ENCODE measurements around the gene ERC1.
A peak's percentile ranks its signal among the peaks of the same experiment; 100 is the strongest.

The ERC1 gene

GRCh38 chr12:974271-974862 is 16.7 kb upstream of the ERC1 start:
- TF ChIP-seq SPI1 (IDR thresholded peaks at IDR 0.05; ENCODE audit: borderline replicate concordance, low read depth), result no peak
- TF ChIP-seq CTCF (IDR thresholded peaks at IDR 0.05; ENCODE audit: insufficient read depth, low read length), result no peak
- no peak for TF ChIP-seq POLR2AphosphoS5 (IDR thresholded peaks at IDR 0.05; ENCODE audit: low read depth)
- no peak for TF ChIP-seq GABPA (IDR thresholded peaks at IDR 0.05; ENCODE audit: low read depth)
- TF ChIP-seq REST (IDR thresholded peaks at IDR 0.05; ENCODE audit: insufficient replicate concordance, low read depth), result no peak
- no peak overlapping the region for H3K27ac ChIP-seq (replicated peaks)
- no peaks in the 10 kb centered on the region for H3K27me3 ChIP-seq (ENCODE audit: insufficient read depth, poor library complexity, severe bottlenecking)
- no peak for DNase-seq (ENCODE audit: low read depth in 1 of 2, low spot score in 1 of 2)
- H3K4me3 ChIP-seq (replicated peaks; ENCODE audit: insufficient read depth, low read length), result no peak overlapping the region

- no peak overlapping the region for H3K4me3 ChIP-seq (replicated peaks; ENCODE audit: insufficient read depth, low read length)
- DNase-seq (ENCODE audit: low read depth in 1 of 2, low spot score in 1 of 2), result no peak
Measured at GRCh38 chr12:976644-977043, 14.4 kb upstream of the ERC1 start.

GRCh38 chr12:977156-977555 is 13.9 kb upstream of the ERC1 start:
- TF ChIP-seq CTCF (IDR thresholded peaks at IDR 0.05; ENCODE audit: insufficient read depth, low read length), result no peak
- no peak for TF ChIP-seq REST (IDR thresholded peaks at IDR 0.05; ENCODE audit: insufficient replicate concordance, low read depth)
- TF ChIP-seq SPI1 (IDR thresholded peaks at IDR 0.05; ENCODE audit: borderline replicate concordance, low read depth), result no peak
- no peak for TF ChIP-seq POLR2AphosphoS5 (IDR thresholded peaks at IDR 0.05; ENCODE audit: low read depth)
- TF ChIP-seq GABPA (IDR thresholded peaks at IDR 0.05; ENCODE audit: low read depth), result no peak
- H3K27ac ChIP-seq (replicated peaks), result no peak overlapping the region
- H3K4me3 ChIP-seq (replicated peaks; ENCODE audit: insufficient read depth, low read length), result no peak overlapping the region
- H3K27me3 ChIP-seq (ENCODE audit: insufficient read depth, poor library complexity, severe bottlenecking), result no peaks in the 10 kb centered on the region
- peak in 1 of 2 experiments; percentile 41 for DNase-seq (ENCODE audit: low read depth in 1 of 2, low spot score in 1 of 2)

More at GRCh38 chr12:976644-977043, 14.4 kb upstream of the ERC1 start:
- TF ChIP-seq POLR2AphosphoS5 (IDR thresholded peaks at IDR 0.05; ENCODE audit: low read depth), result no peak
- TF ChIP-seq REST (IDR thresholded peaks at IDR 0.05; ENCODE audit: insufficient replicate concordance, low read depth), result no peak
- no peak for TF ChIP-seq SPI1 (IDR thresholded peaks at IDR 0.05; ENCODE audit: borderline replicate concordance, low read depth)
- no peak overlapping the region for H3K27ac ChIP-seq (replicated peaks)
- no peaks in the 10 kb centered on the region for H3K27me3 ChIP-seq (ENCODE audit: insufficient read depth, poor library complexity, severe bottlenecking)
